ENCODE data around the gene CHST3.

Gene CHST3

GRCh38 chr10:72061491-72061890 lies 97.3 kb downstream of the CHST3 start:
- DNase-seq, result no peak

- DNase-seq, result no peak
Measured at GRCh38 chr10:72061930-72062329, 97.7 kb downstream of the CHST3 start.

GRCh38 chr10:72062382-72062781 lies 98.2 kb downstream of the CHST3 start:
- DNase-seq, result no peak

All from SHP77 treated with DMSO at 0.1 percent for 48 hours (cell line).